Stimulated activated CD4-positive, alpha-beta T cell treated with anti-CD3 and anti-CD28 coated beads, Interleukin-2, amount 100 ng/mL, for 24 hours (primary cell): ENCODE measurements around the gene NAPA.

ENCODE experiments used
- DNase-seq, 2 donors: peaks; one replicate each; pipeline ENCODE4 v3.0.0-alpha.2; 2020

NAPA gene

GRCh38 chr19:47483800-47484690 lies 30.8 kb downstream of the NAPA start, which contains the start of gene KPTN:
TSS of gene KPTN (minus strand) at chr19:47484219. CDS start at chr19:47484160, 59 bp downstream.
- peak; percentile 89 to 91 for DNase-seq

GRCh38 chr19:47483200-47483599 lies 31.7 kb downstream of the NAPA start:
- DNase-seq: no peak

- no peak for DNase-seq
Measured at GRCh38 chr19:47481460-47482052, 33.3 kb downstream of the NAPA start.

DNA sequence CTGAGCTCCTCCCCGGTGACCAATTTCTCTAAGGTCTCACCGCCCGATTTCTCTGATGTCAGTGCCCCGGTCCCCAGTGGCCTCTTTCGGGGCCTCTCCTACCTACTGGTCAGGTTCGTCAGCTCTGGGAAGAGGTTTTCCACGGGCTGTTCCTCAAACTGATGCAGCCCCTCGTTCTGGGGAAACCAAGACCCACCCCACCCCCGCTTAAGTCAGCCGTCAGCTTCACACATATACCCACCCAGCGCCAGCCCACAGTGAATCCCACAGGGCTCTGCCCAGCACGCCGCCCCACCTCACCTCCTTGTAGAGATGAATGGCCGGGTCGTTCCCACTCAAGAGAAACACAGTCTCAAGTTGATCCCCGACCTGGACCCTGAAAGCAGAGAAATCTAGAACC lies 34.2 kb downstream of the NAPA start:
- no peak for DNase-seq

DNA sequence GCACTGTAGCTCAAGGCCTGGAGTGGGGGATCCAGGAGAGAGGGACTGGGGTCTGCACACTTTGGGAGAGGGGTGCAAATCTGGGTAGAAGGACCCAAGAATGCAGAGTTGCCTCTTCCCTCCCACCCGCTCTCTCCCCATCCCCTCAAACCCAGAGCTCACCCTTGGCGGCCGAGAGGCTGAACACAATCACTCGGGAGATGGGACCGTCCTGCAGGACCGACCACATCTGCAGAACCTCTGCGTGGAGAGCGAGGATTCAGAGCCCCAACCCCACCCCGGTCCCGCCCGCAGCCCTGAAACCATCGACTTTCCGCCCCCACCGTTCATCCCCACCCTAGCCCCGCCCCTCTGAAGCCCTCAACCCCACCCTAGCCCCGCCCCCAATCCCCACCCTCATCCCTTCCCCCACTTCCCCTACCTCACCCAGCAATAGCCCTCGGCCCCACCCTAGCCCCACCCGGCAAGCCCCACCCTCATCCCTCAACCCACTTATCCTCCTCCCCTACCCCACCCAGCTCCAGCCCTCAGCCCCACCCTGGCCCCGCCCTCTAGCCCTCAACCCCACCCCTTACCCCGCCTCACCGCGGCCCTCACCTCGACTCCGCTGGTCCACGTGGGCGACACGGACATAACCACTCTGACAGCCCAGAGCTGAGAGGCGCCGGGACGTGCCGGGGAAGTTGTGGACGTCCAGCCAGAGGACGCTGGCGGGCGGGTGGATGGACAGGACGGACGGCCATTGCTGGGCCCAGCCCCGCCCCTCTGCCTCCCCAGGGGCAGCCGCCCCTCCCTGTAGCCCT lies 35.0 kb downstream of the NAPA start:
- DNase-seq: no peak

GRCh38 chr19:47476438-47476972 lies 38.4 kb downstream of the NAPA start:
- no peak for DNase-seq

DNA sequence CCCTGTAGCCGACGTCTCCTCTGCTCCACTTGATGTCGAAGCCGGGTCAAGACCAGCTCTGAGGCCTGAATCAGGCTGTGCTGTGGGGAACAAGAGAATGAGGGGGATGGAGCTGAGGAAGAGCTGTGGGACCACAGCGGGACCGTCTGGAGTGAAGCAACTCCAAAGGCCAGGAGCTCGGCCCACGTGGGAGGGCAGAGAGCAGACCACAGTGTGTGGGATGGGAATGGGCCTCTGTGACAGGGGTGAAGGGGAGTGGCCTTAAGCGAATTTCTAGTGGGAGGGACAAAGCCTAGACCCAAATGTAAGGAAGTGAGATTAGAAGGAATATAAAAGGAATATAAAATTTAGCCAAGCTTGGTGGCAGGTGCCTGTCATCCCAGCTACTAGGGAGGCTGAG lies 39.4 kb downstream of the NAPA start:
- DNase-seq: no peak

- no peak for DNase-seq
Measured at GRCh38 chr19:47473336-47473735, 41.5 kb downstream of the NAPA start.

GRCh38 chr19:47471733-47472457 lies 43.0 kb downstream of the NAPA start, which contains the start of gene SLC8A2:
TSS of gene SLC8A2 (minus strand) at chr19:47471893. CDS start at chr19:47466403, 5,490 bp downstream.
- DNase-seq: peak; percentile 62 to 64

DNA sequence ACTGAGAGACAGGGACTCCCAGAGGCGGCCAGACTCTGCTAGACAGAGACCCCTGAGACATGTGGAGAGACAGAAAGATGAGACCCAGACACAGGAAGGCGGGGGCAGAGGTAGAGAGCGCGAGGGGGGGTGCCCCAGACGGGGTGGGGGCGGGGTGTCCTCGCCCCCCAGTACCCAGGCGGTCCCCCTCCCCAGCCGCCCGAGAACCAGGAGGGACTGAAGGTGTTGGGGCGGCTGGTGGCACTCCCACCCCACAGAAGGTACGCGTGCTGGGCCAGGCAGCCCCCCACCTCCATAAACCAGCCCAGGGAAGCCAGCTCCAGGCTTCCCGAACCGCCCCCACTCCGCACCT lies 43.5 kb downstream of the NAPA start:
- DNase-seq: no peak

DNA sequence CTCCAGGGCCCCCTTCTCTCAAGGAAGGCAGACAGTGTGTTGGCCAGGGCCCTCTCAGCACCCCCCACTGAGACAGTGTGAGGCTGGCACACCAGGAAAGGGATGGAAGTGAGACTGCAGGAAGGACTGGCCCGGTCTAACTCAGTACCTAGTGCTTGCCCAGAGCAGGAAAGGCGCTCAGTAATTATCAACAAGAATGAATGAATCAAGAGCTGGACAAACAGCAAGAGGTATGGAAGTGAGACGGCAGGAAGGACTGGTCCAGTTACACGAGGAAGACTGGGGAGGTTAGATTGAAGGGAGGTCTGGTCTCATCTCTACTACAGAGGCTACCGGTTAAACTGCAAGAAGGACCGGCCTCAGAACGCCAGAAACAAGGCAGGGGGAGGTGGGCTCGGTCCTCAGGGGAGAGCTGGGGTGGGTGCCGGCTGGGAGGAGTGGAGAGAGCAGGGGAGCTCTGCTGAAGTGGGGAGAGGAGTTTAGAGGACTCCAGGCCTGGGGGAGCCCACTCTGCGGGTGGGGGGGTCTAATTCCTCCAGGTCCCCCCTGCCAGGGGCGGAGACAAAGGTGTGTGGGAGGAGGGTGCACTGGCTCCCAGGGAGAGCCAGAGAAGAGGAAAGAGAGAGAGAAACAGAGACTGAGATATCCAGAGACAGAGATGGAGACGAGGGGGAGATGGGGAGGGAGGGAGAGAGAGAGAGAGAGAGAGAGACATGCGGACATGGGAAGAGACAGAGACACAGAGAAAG lies 44.2 kb downstream of the NAPA start:
- DNase-seq: no peak

DNA sequence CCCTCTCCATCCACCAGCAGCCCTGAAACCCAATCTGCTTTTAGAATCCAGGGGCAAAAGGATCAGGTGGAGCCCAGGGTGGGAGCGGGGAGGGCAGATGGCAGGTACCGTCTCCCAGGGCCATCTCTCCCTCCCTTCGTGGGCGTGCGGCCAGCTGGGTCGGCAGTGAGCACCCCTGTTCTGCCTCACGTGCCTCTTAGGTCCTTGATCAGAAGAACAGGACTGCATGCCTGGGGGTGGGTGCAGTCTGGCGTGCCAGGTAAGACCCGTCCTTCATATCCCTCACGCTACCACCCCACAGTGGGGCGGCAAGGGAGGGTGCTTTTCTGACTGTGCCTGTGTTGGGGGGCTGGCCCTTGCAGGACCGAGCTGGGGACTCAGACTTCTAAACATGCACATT lies 45.1 kb downstream of the NAPA start:
- DNase-seq: no peak

DNA sequence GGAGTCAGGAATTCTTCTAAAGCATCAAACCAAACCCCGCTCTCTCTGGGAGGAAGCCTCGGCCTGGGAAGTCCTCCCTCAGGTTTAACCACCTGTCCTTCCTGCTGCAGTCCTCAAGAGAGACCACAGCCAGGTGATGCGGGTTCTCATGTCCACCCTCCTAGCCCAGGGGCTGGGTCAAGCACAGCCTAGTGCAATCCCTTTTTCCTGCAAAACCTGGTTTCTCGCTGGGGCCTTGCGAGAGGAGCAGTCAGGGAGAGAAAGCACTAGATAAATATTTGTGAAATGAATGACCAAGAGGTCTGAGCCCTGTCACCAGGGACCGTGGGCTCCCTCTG lies 45.5 kb downstream of the NAPA start:
- no peak for DNase-seq

GRCh38 chr19:47467914-47468313 lies 46.9 kb downstream of the NAPA start:
- no peak for DNase-seq

GRCh38 chr19:47465957-47466356 lies 48.9 kb downstream of the NAPA start:
- DNase-seq: no peak

DNA sequence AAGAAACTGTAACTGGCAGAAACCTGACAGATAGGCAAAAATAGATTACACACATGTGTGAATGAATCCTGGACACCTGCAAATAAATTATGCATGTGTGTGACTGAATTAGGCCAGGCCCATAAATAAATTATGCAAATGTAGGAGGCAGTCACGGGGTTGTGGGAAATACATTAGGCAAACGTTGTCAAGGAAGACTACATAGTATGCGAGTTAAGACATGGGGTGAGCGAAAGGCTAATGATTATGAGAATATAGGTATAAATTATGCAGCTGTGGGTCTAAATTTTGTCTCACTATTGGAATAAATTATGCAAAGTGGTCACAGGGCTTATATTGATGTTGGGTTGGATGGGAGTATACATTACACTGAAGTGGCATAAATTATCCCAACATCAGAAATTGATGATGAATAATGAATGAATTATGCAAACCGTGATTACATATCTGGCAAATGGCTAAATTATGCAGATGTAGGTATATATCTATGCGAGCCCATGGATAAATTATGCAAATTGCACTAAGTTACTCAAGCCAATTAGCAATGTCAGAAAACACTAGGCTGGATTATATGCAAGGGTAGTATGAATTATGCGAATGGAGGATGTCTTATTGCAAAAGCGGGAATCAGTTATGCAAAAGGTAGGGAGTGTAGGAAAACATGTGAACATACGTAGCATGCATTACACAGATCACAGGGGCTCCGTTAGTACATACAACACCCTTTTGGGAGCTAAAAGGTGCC lies 50.0 kb downstream of the NAPA start:
- no peak for DNase-seq

DNA sequence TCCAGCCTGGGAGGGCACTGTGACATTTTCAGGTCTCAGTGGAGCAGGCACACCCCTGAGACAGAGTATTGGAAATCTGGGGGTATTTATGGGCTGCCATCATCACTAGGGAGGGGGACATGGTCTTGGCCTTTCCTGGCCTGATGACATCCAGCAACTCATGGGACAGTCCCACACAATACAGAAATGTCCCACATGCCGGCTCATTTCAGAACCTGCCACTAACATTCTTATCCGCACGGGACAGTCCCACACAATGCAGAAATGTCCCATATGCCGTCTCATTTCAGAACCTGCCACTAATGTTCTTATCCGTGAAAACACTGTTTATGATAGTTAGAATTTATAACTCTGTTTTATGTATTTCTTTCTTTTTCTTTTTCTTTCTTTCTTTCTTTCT lies 53.0 kb downstream of the NAPA start:
- DNase-seq: no peak

GRCh38 chr19:47459477-47459876 lies 55.4 kb downstream of the NAPA start:
- no peak for DNase-seq

DNA sequence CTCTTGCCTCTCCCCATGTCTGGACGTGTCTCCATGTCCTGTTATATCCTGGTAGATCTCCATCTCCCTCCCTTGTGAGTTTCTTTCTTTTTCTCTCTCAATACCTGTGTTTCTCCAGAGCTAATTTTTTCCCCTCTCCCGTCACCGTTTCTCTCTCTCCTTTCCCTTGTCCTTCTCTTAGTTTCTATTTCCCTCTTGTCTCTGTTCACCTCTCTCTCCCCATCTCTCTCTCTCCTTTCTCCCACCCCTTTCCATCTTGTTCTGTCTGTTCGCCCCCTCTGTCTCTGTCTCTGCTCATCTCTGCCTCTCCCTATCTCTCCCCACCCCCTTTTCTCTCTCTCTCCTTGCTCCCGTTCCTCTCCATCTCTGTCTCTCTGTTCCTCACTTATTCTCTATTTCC lies 56.2 kb downstream of the NAPA start:
- no peak for DNase-seq

DNA sequence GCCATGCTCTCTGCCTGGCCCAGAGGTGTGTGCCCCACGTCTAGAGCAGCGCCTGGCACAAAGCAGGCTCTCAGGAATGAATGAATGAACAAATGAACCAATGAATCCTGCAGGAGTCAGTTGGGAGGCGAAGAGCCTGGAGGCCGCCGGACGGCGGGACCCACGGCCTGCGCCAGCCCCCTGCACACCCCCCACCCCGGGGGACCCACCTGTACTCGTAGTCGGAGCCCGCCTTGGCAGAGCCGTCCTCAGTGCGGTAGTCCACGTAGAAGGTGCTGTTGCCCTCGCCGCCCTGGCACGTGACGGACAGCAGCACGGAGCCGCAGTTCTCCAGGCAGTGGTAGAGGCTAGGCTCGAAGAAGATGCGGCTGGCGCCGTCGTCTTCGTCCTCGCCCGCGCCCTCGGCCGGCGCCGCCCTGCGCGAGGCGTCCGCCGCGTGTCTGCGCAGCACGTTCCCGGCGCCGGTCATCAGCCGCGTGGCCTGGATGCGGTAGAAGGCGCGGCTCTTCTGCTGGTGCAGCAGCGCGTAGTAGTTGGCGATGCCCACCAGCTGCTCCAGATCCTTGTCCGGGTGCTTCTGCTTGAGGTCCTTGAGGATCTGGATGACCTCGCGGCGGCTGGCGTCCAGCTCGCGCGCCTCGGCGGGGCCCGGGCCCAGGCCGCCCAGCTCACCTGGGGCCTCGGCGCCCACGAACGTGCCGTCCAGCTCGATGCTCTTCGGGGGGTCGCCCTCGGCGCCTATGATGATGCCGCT lies 58.0 kb downstream of the NAPA start:
- no peak for DNase-seq
